Measurements from ENCODE around the gene TTC14. TPM values are rescaled to one million over a fixed set of nuclear protein-coding genes. Genes with fewer than 3 reads are reported as not detected.

TTC14 gene
- total RNA-seq, 5 donors from 2014 or later (not counting 1 experiment from before 2014, with no cell fraction given), result 88.8 to 141 (median 120) TPM

DNA sequence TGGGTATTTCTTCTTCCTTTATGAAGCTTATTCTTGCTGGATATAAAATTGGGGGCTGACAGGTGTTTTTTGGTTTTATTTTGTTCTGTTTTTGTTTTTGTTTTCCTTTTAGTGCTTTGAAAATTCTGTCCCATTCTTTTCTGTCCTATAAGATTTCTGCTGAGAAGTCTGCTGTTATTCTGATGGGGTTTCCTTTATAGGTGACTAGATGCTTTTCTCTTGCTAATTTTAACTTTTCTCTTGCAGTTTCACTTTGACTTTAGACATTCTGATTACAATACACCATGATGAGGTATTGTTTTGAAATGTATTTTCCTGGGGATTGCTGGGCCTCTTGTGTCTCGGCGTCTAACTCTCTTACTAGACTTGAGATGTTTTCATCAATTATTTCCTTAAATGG is 22.8 kb downstream of the TTC14 start:
- no peak overlapping the region for H3K27ac Mint-ChIP-seq
- Histone ChIP-seq H3K27ac (ENCODE audit: low read length) (no peak overlapping the region), H3K4me3 (ENCODE audit: control insufficient read depth in 1 of 2, extremely low read depth in 1 of 2, low read length in 1 of 2) (no peak overlapping the region), H3K36me3 (ENCODE audit: control insufficient read depth in 2 of 2, extremely low read depth in 1 of 2, insufficient read depth in 1 of 2, low read length in 1 of 2) (peaks cover 0 to 6% of the 10 kb centered on the region in 2 donors), H3K4me1 (ENCODE audit: control insufficient read depth in 1 of 2, extremely low read depth in 1 of 2, insufficient read depth in 2 of 2, low read length in 2 of 2) (no peaks in the 10 kb centered on the region), H3K9me3 (peaks cover 3% of the 10 kb centered on the region), H3K27me3 (replicated peaks in 1 of 2; ENCODE audit: control insufficient read depth in 2 of 2, extremely low read depth in 1 of 2, insufficient read depth in 2 of 2, low read length in 1 of 2) (no peaks in the 10 kb centered on the region)
- no peak for DNase-seq
- WGBS (ENCODE audit: insufficient coverage), result no CpG with 5 or more reads among the region's 2 CpGs
- peaks cover 0 to 3% (median 0%) of the 10 kb centered on the region in 3 donors for H3K9me3 Mint-ChIP-seq
- H3K4me1 Mint-ChIP-seq, result peaks cover 3 to 20% (median 19%) of the 10 kb centered on the region in 3 donors
- peaks cover 53% of the 10 kb centered on the region for H3K36me3 Mint-ChIP-seq
- no peaks in the 10 kb centered on the region for H3K27me3 Mint-ChIP-seq
- CTCF ChIA-PET, result no interaction called here
- POLR2A ChIA-PET, result interaction anchor here in 1 of 2 donors (0.6 kb wide), 1 partner anchor 11 kb away, joined by 3 read pairs; no protein-coding TSS in a partner anchor
- H3K4me3 Mint-ChIP-seq, result no peak overlapping the region
- no peak for ATAC-seq (replicated peaks in 1 of 4)

DNA sequence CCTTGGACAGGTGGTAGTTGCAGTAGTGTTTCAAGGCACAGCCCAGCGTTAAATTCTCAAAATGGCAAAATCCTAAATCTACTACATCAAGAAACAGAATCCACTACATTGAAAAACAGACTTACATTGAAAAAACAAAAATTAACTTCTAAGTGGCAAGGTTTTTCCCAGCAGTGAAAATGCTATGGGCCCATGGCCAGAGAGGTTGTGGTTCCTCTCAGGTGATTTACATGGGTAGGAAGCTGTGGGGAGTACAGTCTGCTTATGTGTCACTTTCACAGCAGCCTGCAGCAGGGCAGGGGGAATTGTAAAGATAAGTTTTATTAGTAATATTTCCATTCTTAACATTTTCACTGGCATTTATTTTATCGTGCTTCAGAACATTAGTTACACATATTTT is 24.9 kb downstream of the TTC14 start:
- ATAC-seq (replicated peaks in 1 of 4) (no peak), DNase-seq (no peak)
- Mint-ChIP-seq H3K4me1 (peaks cover 3 to 20% (median 19%) of the 10 kb centered on the region in 3 donors), H3K27me3 (no peaks in the 10 kb centered on the region), H3K27ac (no peak overlapping the region), H3K36me3 (peaks cover 44% of the 10 kb centered on the region), H3K4me3 (no peak overlapping the region), H3K9me3 (peaks cover 0 to 2% (median 0%) of the 10 kb centered on the region in 3 donors)
- H3K4me1 ChIP-seq (ENCODE audit: control insufficient read depth in 1 of 2, extremely low read depth in 1 of 2, insufficient read depth in 2 of 2, low read length in 2 of 2), result no peaks in the 10 kb centered on the region
- no CpG with 5 or more reads among the region's 2 CpGs for WGBS (ENCODE audit: insufficient coverage)
- CTCF ChIA-PET, result no interaction called here
- H3K27ac ChIP-seq (ENCODE audit: low read length), result no peak overlapping the region
- peaks cover 3% of the 10 kb centered on the region for H3K9me3 ChIP-seq
- no peak overlapping the region for H3K4me3 ChIP-seq (ENCODE audit: control insufficient read depth in 1 of 2, extremely low read depth in 1 of 2, low read length in 1 of 2)
- peaks cover 0 to 6% of the 10 kb centered on the region in 2 donors for H3K36me3 ChIP-seq (ENCODE audit: control insufficient read depth in 2 of 2, extremely low read depth in 1 of 2, insufficient read depth in 1 of 2, low read length in 1 of 2)
- POLR2A ChIA-PET, result no interaction called here
- no peaks in the 10 kb centered on the region for H3K27me3 ChIP-seq (replicated peaks in 1 of 2; ENCODE audit: control insufficient read depth in 2 of 2, extremely low read depth in 1 of 2, insufficient read depth in 2 of 2, low read length in 1 of 2)

DNA sequence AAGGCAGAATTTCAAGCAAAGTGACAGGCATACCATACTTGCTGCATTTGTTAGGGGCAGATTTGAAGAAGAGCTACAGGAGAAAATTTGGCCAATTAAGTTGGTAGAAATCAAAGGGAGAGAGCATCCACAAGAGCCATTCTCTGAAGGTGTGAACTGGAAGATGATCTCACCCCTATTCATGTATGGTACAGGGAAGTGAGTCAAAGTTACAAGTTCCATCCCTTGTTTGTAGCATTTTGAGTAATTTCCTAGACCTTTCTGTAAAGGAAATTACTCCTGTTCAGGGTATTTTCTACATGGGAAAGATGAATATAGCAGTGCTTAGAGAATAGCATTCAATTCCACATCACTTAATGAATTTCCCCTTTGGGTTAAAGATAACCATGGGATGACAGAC is 28.4 kb downstream of the TTC14 start:
- DNase-seq, result no peak
- H3K9me3 Mint-ChIP-seq, result no peaks in the 10 kb centered on the region
- POLR2A ChIA-PET, result no interaction called here

DNA sequence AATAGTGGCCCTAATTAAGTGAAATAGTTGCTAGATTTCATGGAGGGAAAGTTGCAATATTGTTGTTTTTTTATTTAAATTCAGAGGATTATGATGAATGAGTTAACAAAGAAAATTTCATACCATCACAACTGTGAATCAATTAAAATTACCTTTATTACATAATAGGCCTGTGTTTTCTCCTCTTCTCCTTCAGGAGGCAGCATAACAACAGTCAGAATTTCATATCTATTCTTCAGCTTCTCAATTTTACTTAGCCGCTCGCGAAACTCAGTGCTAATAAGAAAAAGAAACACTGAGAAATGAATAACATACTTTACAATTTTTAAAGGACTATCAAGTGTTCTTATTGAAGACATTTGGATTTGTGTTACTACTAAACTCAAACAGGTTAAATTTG is 29.4 kb downstream of the TTC14 start:
- no peaks in the 10 kb centered on the region for H3K4me1 ChIP-seq (ENCODE audit: control insufficient read depth in 1 of 2, extremely low read depth in 1 of 2, insufficient read depth in 2 of 2, low read length in 2 of 2)
- H3K27ac ChIP-seq (ENCODE audit: low read length), result no peak overlapping the region
- ATAC-seq (replicated peaks in 1 of 4) (no peak), DNase-seq (no peak)
- H3K9me3 ChIP-seq, result no peaks in the 10 kb centered on the region
- Mint-ChIP-seq H3K9me3 (no peaks in the 10 kb centered on the region), H3K4me1 (no peaks in the 10 kb centered on the region), H3K36me3 (peaks cover 11% of the 10 kb centered on the region), H3K4me3 (no peak overlapping the region), H3K27ac (no peak overlapping the region), H3K27me3 (peaks cover 26 to 33% of the 10 kb centered on the region in 2 donors)
- WGBS (ENCODE audit: insufficient coverage), result no CpG with 5 or more reads among the region's 3 CpGs
- POLR2A ChIA-PET, result no interaction called here
- CTCF ChIA-PET, result no interaction called here
- H3K27me3 ChIP-seq (replicated peaks in 1 of 2; ENCODE audit: control insufficient read depth in 2 of 2, extremely low read depth in 1 of 2, insufficient read depth in 2 of 2, low read length in 1 of 2), result peaks cover 0 to 13% of the 10 kb centered on the region in 2 experiments
- H3K36me3 ChIP-seq (ENCODE audit: control insufficient read depth in 2 of 2, extremely low read depth in 1 of 2, insufficient read depth in 1 of 2, low read length in 1 of 2), result peaks cover 0 to 2% of the 10 kb centered on the region in 2 donors
- H3K4me3 ChIP-seq (ENCODE audit: control insufficient read depth in 1 of 2, extremely low read depth in 1 of 2, low read length in 1 of 2), result no peak overlapping the region

More for the DNA sequence above, 28.4 kb downstream of the TTC14 start:
- peaks cover 20% of the 10 kb centered on the region for H3K36me3 Mint-ChIP-seq
- Histone ChIP-seq H3K4me1 (ENCODE audit: control insufficient read depth in 1 of 2, extremely low read depth in 1 of 2, insufficient read depth in 2 of 2, low read length in 2 of 2) (no peaks in the 10 kb centered on the region), H3K9me3 (no peaks in the 10 kb centered on the region), H3K4me3 (ENCODE audit: control insufficient read depth in 1 of 2, extremely low read depth in 1 of 2, low read length in 1 of 2) (no peak overlapping the region), H3K27ac (ENCODE audit: low read length) (no peak overlapping the region), H3K27me3 (replicated peaks in 1 of 2; ENCODE audit: control insufficient read depth in 2 of 2, extremely low read depth in 1 of 2, insufficient read depth in 2 of 2, low read length in 1 of 2) (peaks cover 0 to 11% of the 10 kb centered on the region in 2 experiments), H3K36me3 (ENCODE audit: control insufficient read depth in 2 of 2, extremely low read depth in 1 of 2, insufficient read depth in 1 of 2, low read length in 1 of 2) (peaks cover 0 to 2% of the 10 kb centered on the region in 2 donors)
- H3K4me3 Mint-ChIP-seq, result no peak overlapping the region
- H3K27me3 Mint-ChIP-seq, result peaks cover 16 to 25% of the 10 kb centered on the region in 2 donors
- no peak overlapping the region for H3K27ac Mint-ChIP-seq
- H3K4me1 Mint-ChIP-seq, result peaks cover 0 to 5% (median 3%) of the 10 kb centered on the region in 3 donors
- CTCF ChIA-PET, result no interaction called here
- no peak for ATAC-seq (replicated peaks in 1 of 4)

DNA sequence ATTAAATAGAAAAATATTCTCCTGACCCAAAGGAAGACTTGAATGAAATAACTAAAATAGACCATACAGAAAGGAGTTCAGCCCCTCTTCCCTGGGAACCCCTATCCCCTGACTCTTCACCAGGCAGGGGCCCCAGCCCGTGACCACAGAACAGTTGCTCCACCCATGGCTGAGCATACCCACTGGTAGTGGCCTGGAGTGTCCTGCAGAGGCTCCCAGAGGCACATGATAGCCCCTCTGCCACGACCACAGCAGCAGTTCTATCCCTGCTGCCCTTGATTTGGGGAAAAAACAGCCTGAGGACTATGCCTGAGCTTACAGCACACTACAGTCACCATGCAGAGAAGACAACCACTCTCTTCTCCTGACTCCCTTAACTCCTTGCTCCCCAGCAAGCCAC is 31.8 kb downstream of the TTC14 start:
- Mint-ChIP-seq H3K4me3 (no peak overlapping the region), H3K27me3 (peaks cover 34 to 48% of the 10 kb centered on the region in 2 donors), H3K4me1 (no peaks in the 10 kb centered on the region), H3K36me3 (peaks cover under 1% of the 10 kb centered on the region), H3K9me3 (no peaks in the 10 kb centered on the region), H3K27ac (no peak overlapping the region)
- H3K27ac ChIP-seq (ENCODE audit: low read length), result no peak overlapping the region
- DNase-seq, result no peak
- no peak overlapping the region for H3K4me3 ChIP-seq (ENCODE audit: control insufficient read depth in 1 of 2, extremely low read depth in 1 of 2, low read length in 1 of 2)
- no peaks in the 10 kb centered on the region for H3K36me3 ChIP-seq (ENCODE audit: control insufficient read depth in 2 of 2, extremely low read depth in 1 of 2, insufficient read depth in 1 of 2, low read length in 1 of 2)
- no peaks in the 10 kb centered on the region for H3K4me1 ChIP-seq (ENCODE audit: control insufficient read depth in 1 of 2, extremely low read depth in 1 of 2, insufficient read depth in 2 of 2, low read length in 2 of 2)
- POLR2A ChIA-PET, result no interaction called here
- H3K9me3 ChIP-seq, result no peaks in the 10 kb centered on the region
- peaks cover 2 to 13% of the 10 kb centered on the region in 2 experiments for H3K27me3 ChIP-seq (replicated peaks in 1 of 2; ENCODE audit: control insufficient read depth in 2 of 2, extremely low read depth in 1 of 2, insufficient read depth in 2 of 2, low read length in 1 of 2)
- no peak for ATAC-seq (replicated peaks in 1 of 4)
- CTCF ChIA-PET, result no interaction called here
- WGBS (ENCODE audit: insufficient coverage), result no CpG with 5 or more reads among the region's 2 CpGs

DNA sequence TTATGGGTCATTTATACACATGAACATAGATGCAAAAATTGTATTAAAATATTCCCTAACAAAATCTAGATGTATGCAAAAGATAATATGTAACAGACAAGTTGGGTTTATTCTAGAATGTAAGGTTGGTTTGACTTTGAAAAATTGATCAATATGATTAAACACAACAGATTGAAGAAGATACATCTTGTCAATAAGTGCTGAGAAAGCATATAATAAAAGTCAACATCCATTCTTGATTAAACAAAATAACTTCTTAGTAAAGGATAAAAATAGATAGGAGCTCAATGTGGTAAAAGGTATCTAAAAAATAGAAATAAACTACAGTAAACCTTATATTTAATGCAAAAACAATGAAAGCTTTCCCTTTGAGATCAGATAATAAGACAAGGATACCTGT is 39.0 kb downstream of the TTC14 start:
- Histone ChIP-seq H3K27ac (ENCODE audit: low read length) (no peak overlapping the region), H3K36me3 (ENCODE audit: control insufficient read depth in 2 of 2, extremely low read depth in 1 of 2, insufficient read depth in 1 of 2, low read length in 1 of 2) (no peaks in the 10 kb centered on the region), H3K4me1 (ENCODE audit: control insufficient read depth in 1 of 2, extremely low read depth in 1 of 2, insufficient read depth in 2 of 2, low read length in 2 of 2) (no peaks in the 10 kb centered on the region), H3K27me3 (replicated peaks in 1 of 2; ENCODE audit: control insufficient read depth in 2 of 2, extremely low read depth in 1 of 2, insufficient read depth in 2 of 2, low read length in 1 of 2) (peaks cover 0 to 2% of the 10 kb centered on the region in 2 experiments), H3K4me3 (ENCODE audit: control insufficient read depth in 1 of 2, extremely low read depth in 1 of 2, low read length in 1 of 2) (no peak overlapping the region), H3K9me3 (no peaks in the 10 kb centered on the region)
- Mint-ChIP-seq H3K36me3 (no peaks in the 10 kb centered on the region), H3K4me3 (no peak overlapping the region), H3K27ac (no peak overlapping the region), H3K27me3 (peaks cover 22 to 30% of the 10 kb centered on the region in 2 donors), H3K9me3 (no peaks in the 10 kb centered on the region), H3K4me1 (no peaks in the 10 kb centered on the region)
- ATAC-seq (replicated peaks in 1 of 4), result no peak
- POLR2A ChIA-PET, result no interaction called here
- no peak for DNase-seq
- CTCF ChIA-PET, result no interaction called here

Data from T-cell (primary cell).